Measurements from ENCODE around the gene OR10T2. TPM values are rescaled to one million over a fixed set of nuclear protein-coding genes. Genes with fewer than 3 reads are reported as not detected.

The OR10T2 gene
- total RNA-seq, 1 experiment from 2014 or later: not detected

GRCh38 chr1:158414651-158415345, 15.5 kb upstream of the OR10T2 start:
- H3K4me2 ChIP-seq (ENCODE audit: low read depth, low read length, poor library complexity, severe bottlenecking): no peak overlapping the region
- no peak for DNase-seq
- H3K36me3 ChIP-seq (ENCODE audit: insufficient read depth, low read length): no peaks in the 10 kb centered on the region
- H3K27me3 ChIP-seq (ENCODE audit: low read length): no peaks in the 10 kb centered on the region
- no peaks in the 10 kb centered on the region for H3K9me2 ChIP-seq (replicated peaks; ENCODE audit: insufficient read depth, low read length)
- H4K20me1 ChIP-seq (ENCODE audit: insufficient read depth, low read depth, low read length): no peaks in the 10 kb centered on the region
- H2AFZ ChIP-seq (ENCODE audit: low read length): no peak overlapping the region
- H3K4me3 ChIP-seq (ENCODE audit: low read length): no peak overlapping the region
- H3K27ac ChIP-seq (ENCODE audit: low read length): no peak overlapping the region
- no peaks in the 10 kb centered on the region for H3K79me2 ChIP-seq (ENCODE audit: low read length)
- no peaks in the 10 kb centered on the region for H3K4me1 ChIP-seq (ENCODE audit: low read length)
- H3K9ac ChIP-seq (ENCODE audit: low read length): no peak overlapping the region
- no peaks in the 10 kb centered on the region for H3K9me3 ChIP-seq (ENCODE audit: low read length)

- Histone ChIP-seq H3K27ac (ENCODE audit: low read length) (no peak overlapping the region), H3K79me2 (ENCODE audit: low read length) (no peaks in the 10 kb centered on the region), H3K9me2 (replicated peaks; ENCODE audit: insufficient read depth, low read length) (no peaks in the 10 kb centered on the region), H3K4me3 (ENCODE audit: low read length) (no peak overlapping the region), H3K9ac (ENCODE audit: low read length) (no peak overlapping the region), H3K4me2 (ENCODE audit: low read depth, low read length, poor library complexity, severe bottlenecking) (no peak overlapping the region), H4K20me1 (ENCODE audit: insufficient read depth, low read depth, low read length) (no peaks in the 10 kb centered on the region), H3K36me3 (ENCODE audit: insufficient read depth, low read length) (no peaks in the 10 kb centered on the region), H2AFZ (ENCODE audit: low read length) (no peak overlapping the region), H3K9me3 (ENCODE audit: low read length) (no peaks in the 10 kb centered on the region), H3K27me3 (ENCODE audit: low read length) (no peaks in the 10 kb centered on the region), H3K4me1 (ENCODE audit: low read length) (no peaks in the 10 kb centered on the region)
- no peak for DNase-seq
Measured at GRCh38 chr1:158407092-158407491, 7.8 kb upstream of the OR10T2 start.

- DNase-seq: no peak
- Histone ChIP-seq H3K9me3 (ENCODE audit: low read length) (no peaks in the 10 kb centered on the region), H3K79me2 (ENCODE audit: low read length) (no peaks in the 10 kb centered on the region), H3K9ac (ENCODE audit: low read length) (no peak overlapping the region), H3K27me3 (ENCODE audit: low read length) (no peaks in the 10 kb centered on the region), H3K4me2 (ENCODE audit: low read depth, low read length, poor library complexity, severe bottlenecking) (no peak overlapping the region), H3K9me2 (replicated peaks; ENCODE audit: insufficient read depth, low read length) (no peaks in the 10 kb centered on the region), H2AFZ (ENCODE audit: low read length) (no peak overlapping the region), H3K36me3 (ENCODE audit: insufficient read depth, low read length) (no peaks in the 10 kb centered on the region), H3K4me1 (ENCODE audit: low read length) (no peaks in the 10 kb centered on the region), H3K27ac (ENCODE audit: low read length) (no peak overlapping the region), H3K4me3 (ENCODE audit: low read length) (no peak overlapping the region), H4K20me1 (ENCODE audit: insufficient read depth, low read depth, low read length) (no peaks in the 10 kb centered on the region)
Measured at GRCh38 chr1:158400871-158401270, 1.6 kb upstream of the OR10T2 start.

- no peaks in the 10 kb centered on the region for H3K79me2 ChIP-seq (ENCODE audit: low read length)
- H3K36me3 ChIP-seq (ENCODE audit: insufficient read depth, low read length): no peaks in the 10 kb centered on the region
- no peaks in the 10 kb centered on the region for H3K27me3 ChIP-seq (ENCODE audit: low read length)
- no peak overlapping the region for H3K27ac ChIP-seq (ENCODE audit: low read length)
- no peaks in the 10 kb centered on the region for H3K9me3 ChIP-seq (ENCODE audit: low read length)
- no peak overlapping the region for H3K9ac ChIP-seq (ENCODE audit: low read length)
- no peak overlapping the region for H3K4me2 ChIP-seq (ENCODE audit: low read depth, low read length, poor library complexity, severe bottlenecking)
- DNase-seq: no peak
- no peaks in the 10 kb centered on the region for H3K4me1 ChIP-seq (ENCODE audit: low read length)
- H3K9me2 ChIP-seq (replicated peaks; ENCODE audit: insufficient read depth, low read length): no peaks in the 10 kb centered on the region
- H4K20me1 ChIP-seq (ENCODE audit: insufficient read depth, low read depth, low read length): no peaks in the 10 kb centered on the region
- no peak overlapping the region for H3K4me3 ChIP-seq (ENCODE audit: low read length)
- H2AFZ ChIP-seq (ENCODE audit: low read length): no peak overlapping the region
Measured at GRCh38 chr1:158396646-158397045, 2.6 kb downstream of the OR10T2 start.

GRCh38 chr1:158393476-158393875, 5.8 kb downstream of the OR10T2 start:
- no peaks in the 10 kb centered on the region for H4K20me1 ChIP-seq (ENCODE audit: insufficient read depth, low read depth, low read length)
- H3K4me3 ChIP-seq (ENCODE audit: low read length): no peak overlapping the region
- no peaks in the 10 kb centered on the region for H3K4me1 ChIP-seq (ENCODE audit: low read length)
- no peaks in the 10 kb centered on the region for H3K9me3 ChIP-seq (ENCODE audit: low read length)
- H3K79me2 ChIP-seq (ENCODE audit: low read length): no peaks in the 10 kb centered on the region
- H3K9me2 ChIP-seq (replicated peaks; ENCODE audit: insufficient read depth, low read length): no peaks in the 10 kb centered on the region
- no peak for DNase-seq
- no peaks in the 10 kb centered on the region for H3K36me3 ChIP-seq (ENCODE audit: insufficient read depth, low read length)
- H3K27ac ChIP-seq (ENCODE audit: low read length): no peak overlapping the region
- no peak overlapping the region for H3K4me2 ChIP-seq (ENCODE audit: low read depth, low read length, poor library complexity, severe bottlenecking)
- H3K27me3 ChIP-seq (ENCODE audit: low read length): no peaks in the 10 kb centered on the region
- H2AFZ ChIP-seq (ENCODE audit: low read length): no peak overlapping the region
- H3K9ac ChIP-seq (ENCODE audit: low read length): no peak overlapping the region

- H2AFZ ChIP-seq (ENCODE audit: low read length): no peak overlapping the region
Measured at GRCh38 chr1:158391099-158391498, 8.2 kb downstream of the OR10T2 start.

GRCh38 chr1:158390331-158390730, 8.9 kb downstream of the OR10T2 start:
- H3K9me2 ChIP-seq (replicated peaks; ENCODE audit: insufficient read depth, low read length): no peaks in the 10 kb centered on the region
- no peak for DNase-seq
- no peaks in the 10 kb centered on the region for H3K79me2 ChIP-seq (ENCODE audit: low read length)
- H3K9ac ChIP-seq (ENCODE audit: low read length): no peak overlapping the region
- no peaks in the 10 kb centered on the region for H3K9me3 ChIP-seq (ENCODE audit: low read length)
- H3K36me3 ChIP-seq (ENCODE audit: insufficient read depth, low read length): no peaks in the 10 kb centered on the region
- no peaks in the 10 kb centered on the region for H3K27me3 ChIP-seq (ENCODE audit: low read length)
- no peaks in the 10 kb centered on the region for H3K4me1 ChIP-seq (ENCODE audit: low read length)
- no peak overlapping the region for H3K4me3 ChIP-seq (ENCODE audit: low read length)
- no peak overlapping the region for H3K27ac ChIP-seq (ENCODE audit: low read length)
- no peaks in the 10 kb centered on the region for H4K20me1 ChIP-seq (ENCODE audit: insufficient read depth, low read depth, low read length)
- H2AFZ ChIP-seq (ENCODE audit: low read length): no peak overlapping the region
- no peak overlapping the region for H3K4me2 ChIP-seq (ENCODE audit: low read depth, low read length, poor library complexity, severe bottlenecking)

More at GRCh38 chr1:158391099-158391498, 8.2 kb downstream of the OR10T2 start:
- DNase-seq: no peak
- Histone ChIP-seq H3K4me1 (ENCODE audit: low read length) (no peaks in the 10 kb centered on the region), H3K9me3 (ENCODE audit: low read length) (no peaks in the 10 kb centered on the region), H4K20me1 (ENCODE audit: insufficient read depth, low read depth, low read length) (no peaks in the 10 kb centered on the region), H3K27ac (ENCODE audit: low read length) (no peak overlapping the region), H3K9ac (ENCODE audit: low read length) (no peak overlapping the region), H3K4me3 (ENCODE audit: low read length) (no peak overlapping the region), H3K4me2 (ENCODE audit: low read depth, low read length, poor library complexity, severe bottlenecking) (no peak overlapping the region), H3K27me3 (ENCODE audit: low read length) (no peaks in the 10 kb centered on the region), H3K36me3 (ENCODE audit: insufficient read depth, low read length) (no peaks in the 10 kb centered on the region), H3K9me2 (replicated peaks; ENCODE audit: insufficient read depth, low read length) (no peaks in the 10 kb centered on the region), H3K79me2 (ENCODE audit: low read length) (no peaks in the 10 kb centered on the region)

- Histone ChIP-seq H3K79me2 (ENCODE audit: low read length) (no peaks in the 10 kb centered on the region), H3K27me3 (ENCODE audit: low read length) (no peaks in the 10 kb centered on the region), H3K27ac (ENCODE audit: low read length) (no peak overlapping the region), H3K9ac (ENCODE audit: low read length) (no peak overlapping the region), H3K9me2 (replicated peaks; ENCODE audit: insufficient read depth, low read length) (no peaks in the 10 kb centered on the region), H3K4me2 (ENCODE audit: low read depth, low read length, poor library complexity, severe bottlenecking) (no peak overlapping the region), H3K4me1 (ENCODE audit: low read length) (no peaks in the 10 kb centered on the region), H3K9me3 (ENCODE audit: low read length) (peaks cover 5% of the 10 kb centered on the region; the same call in 1 of the 2 replicates), H3K36me3 (ENCODE audit: insufficient read depth, low read length) (no peaks in the 10 kb centered on the region), H2AFZ (ENCODE audit: low read length) (no peak overlapping the region), H4K20me1 (ENCODE audit: insufficient read depth, low read depth, low read length) (no peaks in the 10 kb centered on the region), H3K4me3 (ENCODE audit: low read length) (no peak overlapping the region)
- no peak for DNase-seq
Measured at GRCh38 chr1:158374860-158375259, 24.4 kb downstream of the OR10T2 start.
